SIG-M5 (cell line): Measurements from ENCODE around the gene CHST11.

ENCODE experiments used
- DNase-seq: peaks from one replicate; lab custom pipeline; 2025; lab: John Stamatoyannopoulos, UW

Gene CHST11

DNA sequence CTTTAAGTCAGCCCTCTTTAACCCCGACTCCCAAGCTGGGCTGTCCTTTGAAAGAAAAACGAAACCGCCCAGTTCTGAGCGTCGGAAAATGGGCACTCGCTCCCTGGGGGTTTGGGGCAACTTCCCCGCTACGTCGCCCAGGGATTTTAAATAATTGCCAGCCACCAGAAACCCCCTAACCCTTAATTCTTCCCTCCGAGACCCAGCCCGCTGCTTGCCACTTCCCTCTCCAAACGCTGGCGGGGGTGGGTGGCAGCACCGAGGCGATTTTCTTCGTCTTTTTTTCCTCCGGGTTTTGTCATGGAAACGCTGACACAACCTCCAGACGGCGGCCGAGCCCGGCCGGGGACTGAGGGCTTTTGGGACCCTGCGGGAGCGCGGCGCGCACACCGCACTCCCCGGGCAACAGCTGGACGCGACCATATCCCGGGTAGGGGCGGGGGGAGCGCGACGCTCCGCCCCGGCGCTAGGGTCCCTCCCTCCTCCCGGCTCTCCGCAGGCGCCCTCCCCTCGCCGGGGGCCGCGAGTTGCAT is at the start of gene CHST11:
Gene CHST11 (plus strand): TSS at position 532 of the 533 bp plus-strand sequence.
- peak; percentile 87 for DNase-seq

DNA sequence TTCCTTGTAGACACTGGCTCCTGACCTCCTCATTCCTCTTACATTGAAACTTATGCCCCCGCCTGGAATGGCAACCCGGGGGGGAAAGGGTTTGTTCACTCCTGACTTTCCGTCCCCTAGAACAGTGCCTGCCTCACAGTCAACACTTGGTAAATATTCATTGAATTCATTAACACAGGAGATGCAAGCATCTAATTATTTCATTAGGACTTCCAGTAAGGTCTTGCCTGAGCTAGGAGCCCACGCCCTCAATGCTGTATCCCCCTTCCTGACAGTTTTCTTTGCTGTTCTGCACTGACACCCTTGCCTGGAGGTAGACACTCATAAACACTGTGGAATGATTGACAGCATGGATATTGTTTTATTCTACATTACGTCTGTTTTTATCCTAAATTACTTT is 49.3 kb upstream of the CHST11 start:
- no peak for DNase-seq

- DNase-seq: no peak
Observed at GRCh38 chr12:104407922-104408321, 48.8 kb upstream of the CHST11 start.

DNA sequence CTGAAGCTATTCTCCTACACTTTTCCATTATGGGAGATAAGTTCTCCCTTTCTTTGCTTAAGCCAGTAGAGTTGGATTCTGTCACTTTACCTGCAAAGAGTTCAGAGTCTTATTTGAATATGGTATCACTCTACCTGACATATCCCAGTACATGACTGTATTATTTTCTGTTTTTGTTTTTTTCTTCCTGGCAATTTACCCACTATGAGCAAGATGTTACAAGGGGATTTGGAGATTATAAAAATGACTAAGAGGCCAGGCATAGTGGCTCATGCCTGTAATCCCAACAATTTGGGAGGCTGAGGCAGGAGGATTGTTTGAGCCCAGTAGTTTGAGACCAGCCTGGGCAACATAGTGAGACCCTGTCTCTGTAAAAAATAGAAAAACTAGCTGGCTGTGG is 46.4 kb upstream of the CHST11 start:
- no peak for DNase-seq

- no peak for DNase-seq
Observed at GRCh38 chr12:104410786-104411185, 46.0 kb upstream of the CHST11 start.

DNA sequence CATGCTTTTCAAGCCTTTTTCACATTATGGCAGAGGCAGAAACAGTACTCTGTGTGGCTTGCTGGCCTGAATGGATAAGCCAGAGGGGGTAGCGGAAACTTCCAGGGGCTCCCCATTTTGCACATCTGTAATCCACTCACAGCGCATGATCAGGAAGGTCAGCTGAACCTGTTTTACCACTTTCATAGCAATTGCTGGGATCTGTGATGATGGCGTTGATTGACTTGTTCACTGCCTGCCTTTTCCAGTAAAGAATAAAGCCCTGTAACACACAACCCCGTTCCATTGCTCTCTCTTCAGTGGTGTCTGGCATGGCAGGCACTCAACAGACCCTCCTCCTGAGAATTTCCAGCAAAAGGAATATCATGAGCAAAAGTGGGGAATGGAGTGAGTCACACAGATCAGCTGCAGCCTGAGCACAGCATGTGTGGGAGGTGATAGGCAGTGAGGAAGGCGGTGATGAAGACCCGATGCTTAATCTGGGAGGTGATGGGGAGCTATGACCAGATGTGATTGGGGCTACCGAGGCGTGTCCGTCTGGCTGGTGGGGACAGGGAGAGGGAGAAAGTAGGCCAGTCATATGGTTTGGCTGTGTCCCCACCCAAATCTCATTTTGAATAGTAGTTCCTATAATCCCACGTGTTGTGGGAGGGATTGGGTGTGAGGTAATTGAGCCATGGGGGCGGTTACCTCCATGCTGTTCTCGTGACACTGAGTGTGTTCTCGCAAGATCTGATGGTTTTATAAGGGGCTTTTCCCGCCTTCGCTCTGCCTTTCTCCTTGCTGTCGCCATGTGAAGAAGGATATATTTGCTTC is 44.7 kb upstream of the CHST11 start:
- no peak for DNase-seq

GRCh38 chr12:104412681-104413080 is 44.1 kb upstream of the CHST11 start:
- no peak for DNase-seq

GRCh38 chr12:104413330-104413729 is 43.4 kb upstream of the CHST11 start:
- no peak for DNase-seq

DNA sequence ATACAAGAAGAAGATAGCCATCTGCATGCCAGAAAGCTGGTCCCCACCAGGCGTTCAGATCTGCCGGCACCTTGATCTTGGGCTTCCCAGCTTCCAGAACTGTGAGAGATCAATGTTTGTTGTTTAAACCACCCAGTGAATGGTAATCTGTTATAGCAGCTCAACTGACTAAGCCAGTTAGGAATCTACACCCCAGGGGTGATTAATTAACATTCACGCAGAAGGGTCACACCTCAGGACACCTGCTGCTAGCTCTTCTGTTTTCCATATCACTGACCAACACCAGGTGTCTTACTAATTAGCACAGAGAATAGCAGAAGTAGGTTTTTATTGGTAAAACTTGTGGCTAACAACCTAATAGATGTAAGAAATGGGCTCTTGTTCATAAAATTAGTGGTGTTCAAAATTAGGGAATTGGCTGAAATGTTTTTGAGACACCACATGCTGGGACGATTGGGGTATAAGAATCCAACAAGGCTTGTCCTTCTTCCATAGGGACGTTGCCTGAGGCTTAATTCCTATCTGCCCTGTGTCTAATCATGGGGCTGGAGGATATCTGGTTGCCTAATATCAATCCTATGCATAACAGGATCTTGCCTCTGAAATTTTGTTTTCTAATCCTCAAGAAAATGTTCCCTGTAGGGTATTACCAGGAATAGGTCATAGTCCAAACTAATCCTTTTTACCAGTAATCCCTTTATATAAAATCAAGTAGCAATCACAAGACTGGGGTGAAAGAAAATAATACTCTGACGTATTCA is 42.0 kb upstream of the CHST11 start:
- DNase-seq: no peak

- no peak for DNase-seq
Observed at GRCh38 chr12:104415342-104415980, 41.3 kb upstream of the CHST11 start.

DNA sequence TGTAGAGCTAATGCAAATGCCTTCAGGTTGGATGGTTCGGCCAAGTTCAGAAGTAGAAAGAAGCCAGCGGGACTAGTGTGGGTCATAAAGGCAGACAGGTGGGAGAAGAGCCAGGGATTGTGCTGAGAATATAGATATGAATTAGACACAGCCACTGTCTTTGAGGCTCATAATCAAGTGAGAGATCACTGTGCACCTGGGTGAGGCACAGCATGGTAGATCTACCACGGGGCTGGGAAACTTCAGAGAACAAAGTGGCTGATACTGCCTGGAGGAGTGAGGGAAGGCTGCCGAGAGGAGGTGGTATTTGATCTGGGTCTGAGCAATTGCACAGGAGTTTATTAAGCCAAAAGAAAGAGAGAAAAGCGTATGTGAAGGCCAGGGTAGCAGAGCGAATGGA is 40.6 kb upstream of the CHST11 start:
- DNase-seq: no peak

GRCh38 chr12:104416585-104416984 is 40.2 kb upstream of the CHST11 start:
- no peak for DNase-seq

- no peak for DNase-seq
Observed at GRCh38 chr12:104419717-104420116, 37.0 kb upstream of the CHST11 start.

DNA sequence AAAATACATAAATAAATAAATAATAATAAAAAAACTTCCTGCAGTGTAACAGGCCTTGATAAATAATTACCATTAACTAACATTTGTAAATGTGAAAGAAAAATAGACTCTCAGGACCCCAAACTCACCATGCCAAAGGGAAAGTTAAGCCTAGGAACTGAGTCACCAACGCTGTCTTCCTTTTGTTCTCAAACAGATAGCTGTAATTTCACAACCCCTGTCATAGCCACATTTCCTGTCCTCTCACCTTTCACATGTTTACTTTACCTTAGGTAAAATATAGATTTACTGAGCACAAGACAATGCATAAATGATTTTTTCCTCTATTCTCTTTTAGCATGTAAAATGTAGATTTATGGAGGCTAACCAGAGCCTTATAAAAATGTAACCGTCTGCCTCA is 35.9 kb upstream of the CHST11 start:
- DNase-seq: no peak

DNA sequence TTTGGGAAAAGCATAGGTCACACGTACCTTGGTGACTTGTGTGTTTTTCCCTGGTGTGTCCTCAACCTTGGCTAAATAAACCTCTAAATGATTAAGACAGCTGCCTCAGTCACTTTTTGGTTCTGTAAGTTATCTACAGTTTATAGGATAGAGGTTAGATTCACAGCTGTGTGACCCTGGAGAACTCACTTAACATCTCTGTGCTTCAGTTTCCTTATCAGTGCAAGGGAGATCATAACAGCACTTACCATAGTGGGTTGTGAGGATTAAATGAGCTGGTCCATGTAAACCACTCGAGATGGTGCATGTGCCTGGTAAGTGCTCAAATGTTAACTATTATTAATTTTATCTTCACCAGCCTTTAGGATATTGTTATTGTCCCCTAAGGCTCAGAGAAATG is 35.4 kb upstream of the CHST11 start:
- no peak for DNase-seq

GRCh38 chr12:104422441-104422840 is 34.3 kb upstream of the CHST11 start:
- no peak for DNase-seq

DNA sequence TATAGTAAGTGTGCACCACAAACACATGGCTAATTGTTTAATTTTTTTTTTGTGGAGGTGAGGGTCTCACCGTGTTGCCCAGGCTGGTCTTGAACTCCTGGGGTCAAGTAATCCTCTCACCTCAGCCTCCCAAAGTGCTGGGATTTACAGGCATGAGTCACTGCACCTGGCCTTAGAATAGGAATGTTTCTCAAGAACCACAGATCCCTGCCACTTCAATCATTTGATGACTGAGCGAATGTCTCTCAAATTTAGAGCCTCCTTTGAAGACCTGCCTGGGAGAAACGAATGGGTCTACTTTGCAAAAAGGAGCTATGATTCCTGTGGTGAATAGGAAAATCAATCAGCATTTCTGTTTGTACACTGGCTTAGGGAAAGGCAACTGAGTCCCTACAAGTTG is 33.5 kb upstream of the CHST11 start:
- no peak for DNase-seq

- no peak for DNase-seq
Observed at GRCh38 chr12:104423809-104424208, 32.9 kb upstream of the CHST11 start.

DNA sequence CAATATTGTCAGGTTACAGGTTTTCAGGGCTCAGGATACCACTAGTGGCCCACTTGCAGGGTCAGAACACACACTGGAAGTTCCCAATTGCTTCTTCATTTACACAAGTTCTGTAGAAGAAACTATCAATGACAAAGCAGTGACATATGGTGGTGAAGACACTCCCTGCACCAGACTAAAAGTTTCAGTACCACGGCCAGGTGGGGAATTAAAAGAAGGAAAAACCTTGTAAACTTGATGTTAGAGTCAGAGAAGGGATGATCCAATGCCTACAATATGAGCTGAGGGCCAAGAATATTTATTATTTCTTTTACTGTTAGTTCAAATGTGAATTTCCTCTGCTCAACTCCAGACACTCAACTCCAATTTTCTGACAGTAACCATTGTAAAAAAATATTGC is 31.8 kb upstream of the CHST11 start:
- DNase-seq: no peak

DNA sequence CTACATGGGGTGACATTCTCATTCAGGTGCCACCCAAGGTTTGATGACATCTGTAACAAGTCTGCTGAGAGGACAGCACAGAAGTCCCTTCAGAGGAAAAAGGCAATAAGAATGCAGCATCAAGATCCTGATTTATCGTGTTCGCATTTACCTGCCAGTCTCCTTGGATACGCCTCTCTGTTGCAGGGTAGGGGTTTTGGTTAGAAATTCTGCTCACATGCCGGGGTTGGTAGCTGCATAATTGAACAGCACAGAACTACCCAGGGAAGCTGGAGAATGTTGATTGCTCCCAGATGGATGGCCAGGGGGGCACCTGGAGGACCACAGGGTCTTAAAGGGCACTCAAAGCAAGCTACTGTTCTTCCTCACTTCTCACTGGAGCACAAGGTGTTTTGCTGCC is 31.1 kb upstream of the CHST11 start:
- DNase-seq: no peak

DNA sequence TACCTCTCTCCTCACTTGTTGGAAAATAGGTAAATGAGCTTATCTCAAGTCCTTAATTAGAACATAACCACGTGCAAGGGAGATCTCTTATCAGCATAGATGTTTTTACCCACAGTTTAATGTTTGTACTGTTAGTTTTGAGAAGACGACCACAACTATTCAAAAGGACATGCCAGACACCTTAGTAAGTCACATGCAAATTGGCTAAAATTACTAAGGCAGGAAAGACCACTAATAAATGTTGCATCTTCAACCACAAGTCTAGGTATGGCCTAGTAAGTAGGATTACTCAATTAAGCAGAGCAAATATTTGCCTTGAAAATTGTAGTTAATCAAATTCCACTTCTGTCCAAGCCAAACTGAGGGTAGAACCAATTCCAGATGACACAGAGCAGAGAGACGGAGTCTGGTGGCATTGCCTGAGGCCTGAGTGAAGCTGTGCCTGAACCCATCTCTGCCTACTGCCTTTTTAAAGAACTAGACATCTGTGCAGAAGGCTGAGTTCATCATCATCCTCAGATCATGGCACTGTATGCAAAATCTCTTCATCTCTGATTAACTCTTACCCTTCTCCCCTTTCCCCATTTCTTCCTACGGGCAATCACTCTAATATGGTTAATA is 29.7 kb upstream of the CHST11 start:
- no peak for DNase-seq

GRCh38 chr12:104427547-104427938 is 29.2 kb upstream of the CHST11 start:
- no peak for DNase-seq
